Endodermal cell (in vitro differentiated cells): Measurements from ENCODE around the gene PRR5. TPM values are rescaled to one million over a fixed set of nuclear protein-coding genes. Genes with fewer than 3 reads are reported as not detected.
A peak's percentile ranks its signal among the peaks of the same experiment; 100 is the strongest.

Experiments
- DNase-seq: peaks from one replicate; pipeline ENCODE4 v3.0.0-alpha.2; 2017
- H3K27ac ChIP-seq: 2 replicates; pipeline ENCODE4 v1.5.1; 2013; ENCODE audit warnings: mild to moderate bottlenecking, low read depth, low read length, moderate library complexity
- H3K27me3 ChIP-seq: 2 replicates; pipeline ENCODE4 v1.6.1; 2013; ENCODE audit warnings: mild to moderate bottlenecking, low read length, moderate library complexity; ENCODE audit not compliant: insufficient read depth, control insufficient read depth, poor library complexity, severe bottlenecking
- H3K36me3 ChIP-seq: 2 replicates; pipeline ENCODE4 v1.7.0; 2013; ENCODE audit warnings: mild to moderate bottlenecking, low read length, moderate library complexity; ENCODE audit not compliant: control insufficient read depth, insufficient read depth
- H3K4me1 ChIP-seq: one replicate; pipeline ENCODE4 v1.7.0; 2013; ENCODE audit warnings: low read length; ENCODE audit not compliant: control insufficient read depth, insufficient read depth
- H3K4me3 ChIP-seq: 2 replicates; pipeline ENCODE4 v1.5.1; 2013; ENCODE audit warnings: mild to moderate bottlenecking, low read length, moderate library complexity
- H3K9ac ChIP-seq: 2 replicates; pipeline ENCODE4 v1.6.1; 2013; ENCODE audit warnings: mild to moderate bottlenecking, low read length, moderate library complexity; ENCODE audit not compliant: poor library complexity, severe bottlenecking; ENCODE audit errors: extremely low read depth
- H3K9me3 ChIP-seq: 2 replicates; pipeline ENCODE4 v1.6.1; 2013; ENCODE audit warnings: mild to moderate bottlenecking, low read length, moderate library complexity; ENCODE audit not compliant: control insufficient read depth
- H3K27ac Mint-ChIP-seq: 2 replicates; pipeline ENCODE4 v1.8.0; 2020; ENCODE audit warnings: mixed read lengths
- H3K27me3 Mint-ChIP-seq: 2 replicates; pipeline ENCODE4 v1.8.0; 2021; ENCODE audit warnings: mild to moderate bottlenecking, mixed read lengths; ENCODE audit not compliant: insufficient read depth
- H3K36me3 Mint-ChIP-seq: 2 replicates; pipeline ENCODE4 v1.8.0; 2020; ENCODE audit warnings: low read depth, mixed read lengths
- H3K4me1 Mint-ChIP-seq: 2 replicates; pipeline ENCODE4 v1.8.0; 2020; ENCODE audit warnings: mixed read lengths
- H3K4me3 Mint-ChIP-seq: 2 replicates; pipeline ENCODE4 v1.8.0; 2020; ENCODE audit warnings: mild to moderate bottlenecking, moderate library complexity, mixed read lengths
- H3K9me3 Mint-ChIP-seq: 2 replicates; pipeline ENCODE4 v1.8.0; 2020; ENCODE audit warnings: mild to moderate bottlenecking, mixed read lengths
- CTCF ChIP-seq: fragments of 200-600 bp; sonication (generic); conservative IDR thresholded peaks from 2 replicates; pipeline ENCODE4 v1.5.0; 2021; ENCODE audit warnings: antibody characterized with exemption, mild to moderate bottlenecking
- WGBS, 2 experiments: methylation state at CpG; one replicate each; pipeline versions ENCODE4 v1.1.5 to v1.1.7; 2013; ENCODE audit warnings: missing lambda C conversion rate in 2 of 2, mixed read lengths in 1 of 2; ENCODE audit not compliant: insufficient coverage in 1 of 2, insufficient read length in 1 of 2; 5-methylcytosine and 5-hydroxymethylcytosine counted together
- total RNA-seq, 2 donors: library from RNA; stranded (reverse); fragmentation: NEBNext Ultra II Directional in 1 of 2; extraction: Animal tissue kit (Norgen Biotek cat#: 25700) in 1 of 2; gene quantifications; 2 replicates in 1 of 2; 3 replicates in 1 of 2; pipeline ENCODE4 v1.2.1, GENCODE V29; 2021

PRR5 gene
- total RNA-seq, 2 donors from 2014 or later = 32.0 to 37.2 TPM

GRCh38 chr22:44667829-44668189 is 34.2 kb upstream of the PRR5 start:
- peak; percentile 64 for DNase-seq
- Histone ChIP-seq H3K27ac (no peak overlapping the region), H3K9me3 (no peaks in the 10 kb centered on the region), H3K36me3 (no peaks in the 10 kb centered on the region), H3K27me3 (peaks cover 11% of the 10 kb centered on the region), H3K4me1 (no peaks in the 10 kb centered on the region), H3K9ac (peak overlapping the region; percentile 20), H3K4me3 (peak overlapping the region; percentile 77)
- TF ChIP-seq CTCF = no peak
- Mint-ChIP-seq H3K27ac (no peak overlapping the region), H3K4me1 (no peaks in the 10 kb centered on the region), H3K4me3 (peak overlapping the region; percentile 57), H3K27me3 (peaks cover 35% of the 10 kb centered on the region), H3K9me3 (no peaks in the 10 kb centered on the region), H3K36me3 (no peaks in the 10 kb centered on the region)
- WGBS, 2 experiments = 45 to 49% methylated on average over 5 to 8 of the region's 8 CpGs

- Mint-ChIP-seq H3K27me3 (peaks cover 35% of the 10 kb centered on the region), H3K4me3 (peak overlapping the region; percentile 59), H3K4me1 (no peaks in the 10 kb centered on the region), H3K9me3 (no peaks in the 10 kb centered on the region), H3K36me3 (no peaks in the 10 kb centered on the region), H3K27ac (no peak overlapping the region)
- peak overlapping the region; percentile 77 for H3K4me3 ChIP-seq
- H3K4me1 ChIP-seq = no peaks in the 10 kb centered on the region
- WGBS, 2 experiments = 1 to 2% methylated on average over 11 to 86 of the region's 87 CpGs
- peak; percentile 87 for DNase-seq
- H3K36me3 ChIP-seq = no peaks in the 10 kb centered on the region
- peak; percentile 32 for TF ChIP-seq CTCF
- H3K27ac ChIP-seq = no peak overlapping the region
- peaks cover 11% of the 10 kb centered on the region for H3K27me3 ChIP-seq
- H3K9ac ChIP-seq = peak overlapping the region; percentile 20
- H3K9me3 ChIP-seq = no peaks in the 10 kb centered on the region
Measured at GRCh38 chr22:44668190-44668885, 33.7 kb upstream of the PRR5 start.

- Mint-ChIP-seq H3K36me3 (no peaks in the 10 kb centered on the region), H3K4me3 (peak overlapping the region; percentile 59), H3K27me3 (peaks cover 35% of the 10 kb centered on the region), H3K4me1 (no peaks in the 10 kb centered on the region), H3K9me3 (no peaks in the 10 kb centered on the region), H3K27ac (no peak overlapping the region)
- peak; percentile 62 for DNase-seq
- 6 to 26% methylated on average over 4 to 37 of the region's 45 CpGs for WGBS, 2 experiments
- Histone ChIP-seq H3K9me3 (no peaks in the 10 kb centered on the region), H3K4me3 (peak overlapping the region; percentile 73), H3K27me3 (peaks cover 11% of the 10 kb centered on the region), H3K9ac (no peak overlapping the region), H3K4me1 (no peaks in the 10 kb centered on the region), H3K36me3 (no peaks in the 10 kb centered on the region), H3K27ac (no peak overlapping the region)
- TF ChIP-seq CTCF = no peak
Measured at GRCh38 chr22:44668886-44669521, 33.0 kb upstream of the PRR5 start.
